Activated naive CD8-positive, alpha-beta T cell treated with anti-CD3 and anti-CD28 coated beads, Interleukin-2, amount 10 ng/mL, durations not matched to agents 7 days and 5 days (primary cell): ENCODE measurements around the gene INTS4. TPM values are rescaled to one million over a fixed set of nuclear protein-coding genes. Genes with fewer than 3 reads are reported as not detected.
"Not testable (repeated sequence)": the region's sequence is repeated elsewhere in the genome, so short reads cannot be mapped to it uniquely, and the experiment has no call there.

Source experiments
- ATAC-seq: fragments of 150-1000 bp; cut with Tn5 transposase; one replicate; pipeline ENCODE4 v1.10.0; 2021; ENCODE audit warnings: low read depth, moderate library complexity
- POLR2A ChIA-PET: fragments of 350-600 bp; sonication (Branson Sonifier 250); formaldehyde crosslinking; loops from one replicate; lab custom pipeline; 2021; ENCODE audit warnings: antibody characterized with exemption; lab: Charles Lee
- DNase-seq: peaks from one replicate; pipeline ENCODE4 v3.0.0; 2021
- H3K27ac Mint-ChIP-seq: one replicate; pipeline ENCODE4 v1.8.0; 2022; ENCODE audit warnings: mild to moderate bottlenecking, mixed read lengths
- H3K27me3 Mint-ChIP-seq: one replicate; pipeline ENCODE4 v1.8.0; 2022; ENCODE audit warnings: mild to moderate bottlenecking, moderate library complexity, mixed read lengths
- H3K36me3 Mint-ChIP-seq: one replicate; pipeline ENCODE4 v1.8.0; 2021; ENCODE audit warnings: mild to moderate bottlenecking, mixed read lengths
- H3K4me1 Mint-ChIP-seq: one replicate; pipeline ENCODE4 v1.8.0; 2021; ENCODE audit warnings: mixed read lengths
- H3K4me3 Mint-ChIP-seq: one replicate; pipeline ENCODE4 v1.8.0; 2022; ENCODE audit warnings: mild to moderate bottlenecking, moderate library complexity, mixed read lengths
- H3K9me3 Mint-ChIP-seq: one replicate; pipeline ENCODE4 v1.8.0; 2021; ENCODE audit warnings: mixed read lengths
- total RNA-seq, 2 experiments: library from RNA; stranded (reverse); gene quantifications; one replicate each; pipeline ENCODE4 v1.2.3, GENCODE V29; 2021

The INTS4 gene
- total RNA-seq, 2 experiments from 2014 or later = 53.9 to 56.8 TPM

DNA sequence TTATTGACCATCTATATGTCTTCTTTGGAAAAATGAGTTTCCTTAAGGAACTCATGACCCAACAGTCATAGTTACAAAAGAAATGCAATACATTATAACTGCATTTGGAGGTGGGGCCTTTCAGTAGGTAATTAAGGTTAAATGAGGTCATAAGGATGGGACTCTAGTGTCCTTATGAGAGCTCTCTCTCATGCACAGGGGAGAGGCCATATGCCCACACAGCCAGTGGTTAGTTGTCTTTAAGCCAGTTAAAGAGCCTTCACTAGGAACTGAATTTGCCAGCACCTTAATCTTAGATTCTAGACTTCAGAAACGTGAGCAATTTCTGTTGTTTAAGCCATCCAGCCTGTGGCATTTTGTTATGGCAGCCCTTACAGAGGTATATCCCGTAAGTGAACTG lies 27.3 kb downstream of the INTS4 start:
- Mint-ChIP-seq H3K36me3 (peaks cover 10% of the 10 kb centered on the region), H3K4me3 (no peak overlapping the region), H3K27ac (no peak overlapping the region), H3K9me3 (no peaks in the 10 kb centered on the region), H3K27me3 (no peaks in the 10 kb centered on the region), H3K4me1 (no peaks in the 10 kb centered on the region)
- DNase-seq (no peak), ATAC-seq (no peak)
- POLR2A ChIA-PET = no interaction called here

DNA sequence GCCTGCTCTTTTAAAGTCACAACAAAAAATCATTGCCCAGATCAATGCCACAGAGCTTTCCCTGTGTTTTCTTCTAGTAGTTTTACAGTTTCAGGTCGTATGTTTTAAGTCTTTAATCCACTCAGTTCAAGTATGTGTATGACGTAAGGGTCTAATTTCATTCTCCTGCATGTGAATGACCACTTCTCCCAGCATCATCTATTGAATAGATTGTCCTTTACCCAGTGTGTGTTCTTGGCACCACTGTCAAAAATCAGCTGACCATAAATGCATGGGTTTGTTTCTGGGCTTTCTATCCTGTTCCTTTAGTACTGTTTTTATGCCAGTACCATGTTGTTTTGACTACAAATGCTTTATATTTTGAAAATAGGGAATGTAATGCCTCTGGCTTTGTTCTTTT lies 28.1 kb downstream of the INTS4 start:
- Mint-ChIP-seq H3K9me3 (no peaks in the 10 kb centered on the region), H3K36me3 (peaks cover 9% of the 10 kb centered on the region), H3K4me3 (no peak overlapping the region), H3K4me1 (no peaks in the 10 kb centered on the region), H3K27me3 (no peaks in the 10 kb centered on the region), H3K27ac (no peak overlapping the region)
- DNase-seq (no peak), ATAC-seq (no peak)
- POLR2A ChIA-PET = no interaction called here

DNA sequence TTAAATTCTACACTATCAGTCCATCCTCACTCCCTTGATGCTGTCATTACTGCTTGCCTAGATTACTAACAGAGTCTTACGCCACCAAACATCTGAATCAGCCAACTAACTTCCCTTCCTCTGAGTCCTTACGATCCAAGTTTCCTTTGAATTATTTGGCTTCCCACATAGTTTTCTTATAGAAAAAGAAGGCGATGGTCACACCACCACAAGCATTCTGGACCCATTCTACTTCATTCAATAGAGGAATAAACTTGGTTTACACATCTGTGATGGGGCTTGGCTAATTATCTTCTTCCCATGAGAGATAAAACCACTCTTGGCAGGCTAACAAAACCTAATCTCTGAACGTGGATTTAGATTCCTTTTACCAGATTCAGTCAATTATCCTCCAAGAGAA lies 35.0 kb downstream of the INTS4 start:
- POLR2A ChIA-PET = no interaction called here
- Mint-ChIP-seq H3K9me3 (no peaks in the 10 kb centered on the region), H3K27me3 (no peaks in the 10 kb centered on the region), H3K4me3 (no peak overlapping the region), H3K36me3 (peaks cover 12% of the 10 kb centered on the region), H3K27ac (no peak overlapping the region), H3K4me1 (no peaks in the 10 kb centered on the region)
- ATAC-seq (no peak), DNase-seq (no peak)

DNA sequence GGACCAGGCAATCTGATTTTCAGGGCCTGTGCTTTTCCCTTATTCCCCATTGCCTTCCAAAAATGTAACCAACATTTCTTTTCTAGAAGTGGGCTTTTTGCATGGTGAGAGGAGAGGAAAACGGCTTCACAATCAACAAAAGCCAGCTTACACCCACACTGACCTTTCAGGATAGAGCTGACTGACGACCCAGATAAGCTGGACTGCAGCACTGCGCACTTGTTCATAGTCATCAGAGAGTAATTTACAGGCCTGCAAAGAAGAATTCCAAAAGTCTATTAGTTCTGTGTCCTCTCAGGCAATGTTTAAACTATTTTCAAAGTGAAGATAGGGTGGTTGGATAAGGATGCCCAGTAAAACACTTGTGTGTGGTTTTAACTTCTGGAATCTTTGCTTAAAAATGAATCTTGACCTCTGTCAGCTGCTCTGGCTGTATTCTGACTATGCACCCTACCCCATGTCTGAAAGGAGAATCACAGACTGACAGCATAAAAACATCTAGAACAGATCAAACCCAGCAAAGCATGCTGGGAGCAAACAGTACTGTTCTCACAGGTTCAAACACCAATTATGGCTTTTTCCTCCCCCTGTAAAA lies 35.8 kb downstream of the INTS4 start:
- H3K4me3 Mint-ChIP-seq, H3K4me1 Mint-ChIP-seq, DNase-seq, H3K27ac Mint-ChIP-seq, POLR2A ChIA-PET, H3K27me3 Mint-ChIP-seq, H3K9me3 Mint-ChIP-seq, ATAC-seq: not testable (repeated sequence)
- peaks cover 18% of the 10 kb centered on the region for H3K36me3 Mint-ChIP-seq

DNA sequence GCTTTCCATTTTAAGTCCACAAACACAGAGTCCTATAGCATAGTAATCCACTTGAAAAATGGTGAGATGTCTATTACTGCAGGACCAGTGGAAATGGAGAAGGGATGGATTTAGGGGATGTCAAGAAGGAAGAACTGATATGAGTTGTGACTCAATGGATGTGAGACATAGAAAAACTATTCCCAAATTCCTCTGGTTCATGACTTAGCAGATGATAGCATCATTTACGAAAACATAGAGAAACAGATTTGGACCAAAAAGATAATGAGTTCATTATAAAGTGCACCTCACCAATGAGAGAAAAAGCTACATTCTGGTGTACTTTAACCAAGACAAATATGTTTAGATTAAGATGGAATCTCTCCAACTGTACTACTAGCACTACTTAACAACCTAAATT lies 51.2 kb downstream of the INTS4 start:
- H3K9me3 Mint-ChIP-seq, H3K4me1 Mint-ChIP-seq, ATAC-seq, DNase-seq, H3K27me3 Mint-ChIP-seq, POLR2A ChIA-PET, H3K4me3 Mint-ChIP-seq, H3K27ac Mint-ChIP-seq: not testable (repeated sequence)
- H3K36me3 Mint-ChIP-seq = peaks cover 26% of the 10 kb centered on the region

DNA sequence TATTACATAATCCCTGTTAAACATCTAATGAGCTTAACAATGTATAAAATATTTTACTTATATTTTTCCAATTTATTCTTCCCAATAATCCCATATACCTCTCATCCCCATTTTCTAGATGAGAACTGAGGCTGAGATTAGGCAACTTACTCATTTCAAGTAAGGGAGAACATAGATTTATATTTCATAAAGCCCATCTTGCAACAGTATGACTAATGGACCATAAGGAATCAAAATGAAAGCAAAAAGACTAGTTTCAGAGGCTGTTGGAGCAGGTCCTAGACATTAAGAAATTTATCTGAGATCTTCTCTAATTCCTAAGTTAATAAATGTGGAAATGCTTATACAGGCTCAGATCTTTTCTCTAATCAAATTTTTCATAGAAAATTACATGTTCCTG lies 52.0 kb downstream of the INTS4 start:
- not testable (repeated sequence) for ATAC-seq, H3K4me1 Mint-ChIP-seq

DNA sequence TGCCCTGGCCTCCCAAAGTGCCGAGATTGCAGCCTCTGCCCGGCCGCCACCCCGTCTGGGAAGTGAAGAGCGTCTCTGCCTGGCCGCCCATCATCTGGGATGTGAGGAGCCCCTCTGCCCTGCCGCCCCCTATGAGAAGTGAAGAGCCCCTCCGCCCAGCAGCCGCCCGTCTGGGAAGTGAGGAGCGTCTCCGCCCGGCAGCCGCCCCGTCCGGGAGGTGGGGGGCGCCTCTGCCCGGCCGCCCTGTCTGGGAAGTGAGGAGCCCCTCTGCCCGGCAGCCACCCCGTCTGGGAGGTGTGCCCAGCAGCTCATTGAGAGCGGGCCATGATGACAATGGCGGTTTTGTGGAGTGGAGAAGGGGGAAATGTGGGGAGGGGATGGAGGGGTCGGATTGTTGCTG lies 60.9 kb downstream of the INTS4 start:
- H3K4me3 Mint-ChIP-seq, DNase-seq, POLR2A ChIA-PET, H3K9me3 Mint-ChIP-seq, ATAC-seq, H3K27ac Mint-ChIP-seq, H3K4me1 Mint-ChIP-seq, H3K27me3 Mint-ChIP-seq: not testable (repeated sequence)
- peaks cover 36% of the 10 kb centered on the region for H3K36me3 Mint-ChIP-seq

More for the DNA sequence above, 52.0 kb downstream of the INTS4 start:
- peaks cover 20% of the 10 kb centered on the region for H3K36me3 Mint-ChIP-seq
- H3K27me3 Mint-ChIP-seq, DNase-seq, H3K4me3 Mint-ChIP-seq, H3K27ac Mint-ChIP-seq, H3K9me3 Mint-ChIP-seq, POLR2A ChIA-PET: not testable (repeated sequence)

DNA sequence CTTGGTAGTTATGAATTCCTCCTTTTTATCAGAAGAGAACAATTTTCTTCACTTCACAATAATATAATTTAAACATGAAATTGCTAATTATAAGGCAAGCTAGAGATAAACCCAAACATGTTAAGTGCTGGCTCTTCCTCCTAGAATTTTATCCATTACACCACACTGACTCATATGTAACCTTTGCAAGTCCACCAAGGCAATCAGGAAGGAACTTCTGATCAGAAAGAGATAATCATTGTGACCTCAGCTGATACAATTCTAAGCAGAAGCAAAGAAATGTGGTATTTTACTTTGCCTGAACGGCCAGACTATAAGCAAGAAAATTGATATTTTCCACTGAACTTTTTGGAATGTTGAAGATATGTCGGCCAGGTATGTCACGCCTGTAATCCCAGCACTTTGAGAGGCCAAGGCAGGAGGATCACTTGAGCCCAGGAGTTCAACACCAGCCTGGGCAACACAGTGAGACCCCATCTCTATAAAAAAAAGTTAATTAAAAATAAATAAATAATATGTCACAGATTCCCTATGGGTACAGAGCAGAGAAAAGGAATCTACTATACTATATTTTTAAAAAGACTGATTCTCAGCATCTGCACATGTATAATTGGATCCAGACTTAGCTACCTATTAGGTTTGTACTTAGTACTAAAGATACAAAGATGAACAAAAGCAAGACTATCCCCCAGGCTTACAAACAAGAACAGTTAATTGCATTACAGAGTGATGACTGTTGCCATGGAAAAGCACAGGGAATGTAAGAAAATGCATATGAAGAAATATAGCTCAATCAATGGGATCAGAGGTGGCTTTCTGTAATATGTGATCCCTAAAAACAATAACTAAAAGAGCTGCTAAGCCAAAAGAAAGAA lies 63.9 kb downstream of the INTS4 start:
- H3K9me3 Mint-ChIP-seq = not testable (repeated sequence)
- peaks cover 33% of the 10 kb centered on the region for H3K36me3 Mint-ChIP-seq

DNA sequence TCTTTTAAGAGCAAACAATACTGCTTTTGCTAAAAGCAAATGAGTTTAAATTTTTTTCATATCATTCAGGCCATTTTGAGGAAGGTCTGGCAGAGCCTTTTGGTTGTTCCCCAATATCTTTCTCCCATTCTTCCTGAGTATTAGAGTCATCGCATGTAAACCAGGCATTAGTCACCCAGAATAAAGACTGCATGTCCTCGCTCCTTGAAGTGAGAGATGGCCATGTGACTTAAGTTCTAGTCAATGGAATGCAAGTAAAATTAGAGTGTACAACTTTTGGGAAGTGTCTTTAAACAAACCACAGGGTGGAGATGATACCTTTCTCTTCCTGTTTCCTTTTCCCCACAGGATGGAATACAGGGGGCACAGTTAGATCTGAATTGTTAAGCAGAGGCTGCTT lies 76.8 kb downstream of the INTS4 start:
- not testable (repeated sequence) for H3K27me3 Mint-ChIP-seq

More for the DNA sequence above, 63.9 kb downstream of the INTS4 start:
- H3K4me3 Mint-ChIP-seq, H3K27ac Mint-ChIP-seq, H3K4me1 Mint-ChIP-seq, ATAC-seq, H3K27me3 Mint-ChIP-seq, DNase-seq, POLR2A ChIA-PET: not testable (repeated sequence)

DNA sequence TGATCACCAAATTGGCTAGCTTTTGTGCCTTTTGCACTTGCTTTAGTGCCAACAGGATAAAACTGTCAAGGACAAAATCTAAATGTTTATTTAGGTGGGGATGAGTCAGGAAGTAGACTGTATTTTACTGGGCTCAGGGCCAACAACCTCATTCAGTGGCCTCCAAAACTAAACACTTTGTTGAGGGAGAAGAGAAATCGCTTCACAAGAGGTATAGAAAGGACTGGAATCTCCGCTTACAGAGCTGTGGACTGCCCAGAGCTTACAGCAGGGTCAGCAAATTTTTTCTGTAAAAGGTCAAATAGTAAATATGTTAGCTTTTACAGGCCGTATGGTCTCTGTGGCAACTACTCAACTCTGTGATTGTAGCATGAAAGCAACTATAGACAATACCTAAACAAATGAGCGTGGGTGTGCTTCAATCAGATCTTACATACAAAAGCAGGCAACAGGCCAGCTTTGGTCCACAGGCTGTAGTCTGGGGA lies 80.1 kb downstream of the INTS4 start:
- DNase-seq, H3K36me3 Mint-ChIP-seq, H3K9me3 Mint-ChIP-seq, H3K27me3 Mint-ChIP-seq, H3K4me3 Mint-ChIP-seq, ATAC-seq, H3K27ac Mint-ChIP-seq, H3K4me1 Mint-ChIP-seq, POLR2A ChIA-PET: not testable (repeated sequence)

More for the DNA sequence above, 76.8 kb downstream of the INTS4 start:
- H3K27ac Mint-ChIP-seq, DNase-seq, H3K36me3 Mint-ChIP-seq, POLR2A ChIA-PET, ATAC-seq, H3K4me1 Mint-ChIP-seq, H3K9me3 Mint-ChIP-seq, H3K4me3 Mint-ChIP-seq: not testable (repeated sequence)

DNA sequence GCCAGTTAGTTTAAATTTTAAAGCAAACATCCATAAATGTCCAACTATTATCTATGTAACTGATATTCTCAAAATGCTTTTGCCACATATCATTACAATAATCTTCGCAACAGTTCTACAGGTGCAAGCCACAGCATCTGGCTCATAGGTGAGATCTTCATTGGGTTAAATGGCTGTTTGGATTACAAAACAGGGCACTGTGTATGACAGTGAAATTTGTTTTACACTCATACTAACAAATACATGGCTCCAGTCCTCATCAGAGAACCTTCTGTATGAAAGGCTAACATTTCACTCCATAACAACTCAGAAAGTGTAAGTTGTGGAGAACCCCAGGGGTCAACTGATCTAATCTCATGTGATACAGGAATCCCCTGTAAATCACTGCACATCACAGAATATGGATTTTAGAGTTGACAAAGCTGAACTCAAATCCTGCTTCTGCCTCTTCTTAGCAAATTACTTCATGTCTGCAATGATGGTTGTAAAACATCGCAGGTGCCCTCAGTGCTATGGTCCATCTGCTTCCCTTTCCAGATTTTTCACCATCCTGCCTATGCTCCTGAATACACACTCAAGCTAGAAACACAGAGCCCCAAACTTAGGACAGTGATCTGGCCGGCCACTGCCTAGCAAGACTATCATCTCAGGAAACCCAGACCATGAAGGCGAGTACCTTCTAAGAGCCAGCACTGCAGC lies 80.7 kb downstream of the INTS4 start:
- POLR2A ChIA-PET, ATAC-seq, H3K36me3 Mint-ChIP-seq, H3K9me3 Mint-ChIP-seq, H3K4me1 Mint-ChIP-seq, H3K27ac Mint-ChIP-seq, H3K4me3 Mint-ChIP-seq, H3K27me3 Mint-ChIP-seq, DNase-seq: not testable (repeated sequence)

DNA sequence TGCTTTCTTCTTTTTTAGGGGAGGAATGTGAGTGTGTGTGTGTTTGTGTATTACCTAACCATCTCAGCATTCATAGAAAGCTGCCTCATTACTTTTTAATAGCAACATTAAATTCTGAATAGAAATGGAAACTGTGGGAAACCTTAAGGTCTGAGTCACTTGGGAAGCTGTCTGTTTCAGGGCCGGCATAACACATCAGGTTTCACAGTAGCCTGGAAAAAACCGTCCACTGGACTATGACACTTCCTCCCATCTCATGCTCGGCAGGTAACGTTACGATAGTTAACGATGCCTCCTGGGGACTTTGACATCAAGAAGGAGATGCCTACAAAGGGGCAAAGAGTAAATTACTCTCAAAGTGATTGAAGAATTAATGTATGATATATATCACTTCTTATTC lies 83.6 kb downstream of the INTS4 start:
- DNase-seq, H3K36me3 Mint-ChIP-seq, H3K27ac Mint-ChIP-seq, ATAC-seq, H3K27me3 Mint-ChIP-seq, H3K4me3 Mint-ChIP-seq, H3K4me1 Mint-ChIP-seq, POLR2A ChIA-PET, H3K9me3 Mint-ChIP-seq: not testable (repeated sequence)

DNA sequence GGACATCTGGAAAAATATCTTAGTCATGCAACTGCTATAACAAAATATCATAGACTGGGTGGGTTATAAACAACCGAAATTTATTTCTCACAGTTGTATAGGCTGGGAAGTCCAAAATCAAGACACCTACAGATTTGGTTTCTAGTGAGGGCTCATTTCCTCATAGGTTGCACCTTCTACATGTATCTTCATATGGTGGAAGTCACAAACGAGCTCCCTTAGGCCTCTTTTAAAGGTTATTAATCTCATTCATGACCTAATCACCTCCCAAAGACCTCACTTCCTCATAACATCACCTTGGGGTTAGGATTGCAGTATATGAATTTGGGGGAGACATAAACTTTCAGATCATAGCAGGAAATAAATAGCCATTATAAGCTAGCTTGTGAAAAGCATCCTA lies 85.2 kb downstream of the INTS4 start:
- Mint-ChIP-seq H3K4me1 (no peaks in the 10 kb centered on the region), H3K27me3 (no peaks in the 10 kb centered on the region), H3K27ac (no peak overlapping the region), H3K36me3 (peaks cover 6% of the 10 kb centered on the region), H3K9me3 (no peaks in the 10 kb centered on the region), H3K4me3 (no peak overlapping the region)
- POLR2A ChIA-PET = no interaction called here
- ATAC-seq (no peak), DNase-seq (no peak)
